IPS-NIHi7 (cell line): ENCODE results near the gene GGTA1.

ENCODE experiments used
- DNase-seq: peaks from one replicate; pipeline ENCODE4 v3.0.0; 2012; ENCODE audit warnings: mixed read lengths; ENCODE audit errors: extremely low spot score

GGTA1 gene

DNA sequence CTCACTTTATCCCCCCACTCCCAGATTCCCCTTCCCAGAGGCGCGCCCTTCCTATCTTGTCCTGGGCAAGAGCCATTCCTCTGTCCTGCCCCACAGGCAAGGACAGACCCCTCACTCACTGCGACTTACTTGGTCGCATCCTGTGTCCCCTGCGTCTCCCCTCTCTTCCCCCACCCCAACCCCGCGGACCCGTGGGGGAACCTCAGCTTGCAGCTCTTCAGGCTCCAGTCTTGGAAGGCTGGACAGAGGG, 542 bp downstream of the GGTA1 start:
- no peak for DNase-seq

- peak; percentile 51 for DNase-seq
Measured at GRCh38 chr9:121498487-121499176, 1.0 kb downstream of the GGTA1 start.

DNA sequence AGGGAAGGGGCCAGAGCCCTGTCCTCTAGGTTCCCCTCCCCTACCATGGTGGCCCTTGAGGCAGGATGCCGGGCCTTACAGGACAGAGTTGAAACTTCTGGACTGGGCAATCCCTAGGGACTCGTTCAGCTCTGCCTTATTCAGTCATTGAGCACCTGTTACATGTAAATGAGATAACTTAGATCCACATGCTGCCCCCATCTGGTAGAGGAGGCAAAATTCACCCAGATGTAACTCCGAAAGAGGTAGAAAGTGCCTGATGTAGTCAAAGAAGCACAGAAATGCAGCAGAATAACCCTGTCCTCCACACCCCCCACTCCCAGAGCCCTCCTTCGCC, 1.5 kb downstream of the GGTA1 start:
- DNase-seq = peak; percentile 90

DNA sequence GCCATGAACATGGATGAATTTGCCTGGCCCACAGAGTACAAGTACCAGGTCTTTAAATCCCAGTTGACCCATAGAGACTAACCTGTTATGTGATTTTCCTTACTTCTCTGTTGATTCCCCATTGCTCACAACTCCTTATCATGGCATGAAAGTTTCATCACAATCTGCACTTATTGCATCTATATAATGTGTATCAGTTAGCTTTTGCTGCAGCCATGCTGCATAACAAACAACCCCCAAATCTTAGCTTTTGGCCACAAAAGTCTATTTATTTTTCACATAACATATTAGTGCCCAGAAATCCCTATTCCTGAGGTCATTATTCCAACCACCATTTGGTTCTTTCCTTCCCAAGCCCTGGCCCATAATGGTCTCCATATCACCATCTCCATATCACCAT, 3.7 kb downstream of the GGTA1 start:
- DNase-seq = no peak

- no peak for DNase-seq
Measured at GRCh38 chr9:121494192-121494591, 5.5 kb downstream of the GGTA1 start.

DNA sequence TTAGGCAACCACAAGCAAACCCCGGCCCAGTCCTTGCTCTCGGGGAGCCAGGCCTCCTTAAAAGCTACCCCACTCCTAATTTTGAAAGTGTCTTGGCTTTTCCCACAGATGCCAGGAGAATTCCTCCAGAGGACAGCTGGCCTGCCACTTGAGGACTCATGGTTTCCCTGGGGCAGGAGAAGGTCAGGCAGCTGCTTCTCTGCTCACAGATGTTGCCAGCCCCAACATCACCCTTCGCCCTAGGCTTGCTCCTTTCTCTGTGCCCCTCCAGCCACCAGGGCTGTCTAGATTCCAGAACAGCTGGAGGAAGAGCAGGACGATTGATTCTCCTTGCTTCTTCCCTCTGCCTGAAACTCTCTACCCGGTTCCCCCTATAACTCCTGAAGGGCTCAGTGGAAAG, 8.5 kb downstream of the GGTA1 start:
- DNase-seq = no peak

DNA sequence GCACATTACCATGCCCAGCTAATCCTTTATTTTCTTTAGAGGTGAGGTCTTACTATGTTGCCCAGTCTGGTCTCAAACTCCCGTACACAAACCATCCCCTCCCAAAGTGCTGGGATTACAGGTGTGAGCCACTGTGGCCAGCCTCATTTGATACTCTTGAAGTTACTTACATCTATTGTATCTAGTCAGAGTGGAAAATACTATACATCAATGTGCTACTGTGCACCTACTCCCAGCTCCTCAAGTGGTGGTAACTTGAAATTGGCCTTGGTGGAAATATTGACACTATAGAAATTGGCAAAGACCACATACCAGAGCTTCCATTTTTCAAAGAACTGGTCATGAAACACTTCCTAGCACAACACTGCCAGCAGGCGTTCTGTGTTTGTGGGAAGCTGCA, 10.3 kb downstream of the GGTA1 start:
- DNase-seq = no peak

DNA sequence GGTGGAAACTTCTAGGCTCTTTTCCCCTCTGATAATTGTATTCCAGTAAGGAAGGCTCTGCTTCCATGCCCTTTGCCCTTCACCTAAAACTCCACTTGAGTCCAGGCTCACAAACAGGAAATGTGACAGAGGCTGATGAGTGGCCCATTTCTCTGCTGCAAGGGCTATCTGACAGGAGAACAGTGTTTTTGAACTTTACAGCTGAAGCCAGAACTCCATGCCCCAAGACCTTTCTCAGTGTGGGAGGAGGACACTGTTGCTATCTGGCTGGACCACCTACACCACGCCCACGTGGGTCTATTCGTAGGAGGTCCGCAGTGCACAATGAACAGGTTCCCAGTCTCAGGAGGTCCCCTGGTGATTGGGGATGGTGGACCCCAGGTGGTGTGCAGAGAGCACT, 13.6 kb downstream of the GGTA1 start:
- DNase-seq = no peak

- DNase-seq = no peak
Measured at GRCh38 chr9:121485623-121486022, 14.0 kb downstream of the GGTA1 start.

GRCh38 chr9:121484651-121485446, 14.8 kb downstream of the GGTA1 start:
- DNase-seq = no peak

- no peak for DNase-seq
Measured at GRCh38 chr9:121483473-121484031, 16.1 kb downstream of the GGTA1 start.

- peak; percentile 40 for DNase-seq
Measured at GRCh38 chr9:121483049-121483448, 16.6 kb downstream of the GGTA1 start.

GRCh38 chr9:121478816-121479676, 20.6 kb downstream of the GGTA1 start:
- no peak for DNase-seq

GRCh38 chr9:121476156-121476555, 23.5 kb downstream of the GGTA1 start:
- no peak for DNase-seq

- no peak for DNase-seq
Measured at GRCh38 chr9:121474231-121474947, 25.3 kb downstream of the GGTA1 start.

DNA sequence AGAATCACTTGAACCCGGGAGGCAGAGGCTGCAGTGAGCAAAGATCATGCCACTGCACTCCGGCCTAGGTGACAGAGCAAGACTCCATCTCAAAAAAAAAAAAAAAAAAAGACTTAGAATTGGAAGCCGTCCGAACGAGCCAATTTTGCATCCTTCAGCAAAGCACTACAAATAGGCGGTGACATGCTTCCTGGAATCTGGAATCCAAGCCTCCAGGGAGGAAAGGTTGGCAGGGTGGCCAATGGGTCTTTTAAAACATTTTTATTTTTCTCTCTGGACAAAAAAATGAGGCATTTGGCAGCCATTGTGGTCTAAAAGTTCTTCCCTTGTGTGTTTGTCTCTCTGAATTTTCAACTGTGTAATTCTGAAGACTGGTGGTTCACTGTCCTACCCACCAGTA, 26.4 kb downstream of the GGTA1 start:
- DNase-seq = no peak

DNA sequence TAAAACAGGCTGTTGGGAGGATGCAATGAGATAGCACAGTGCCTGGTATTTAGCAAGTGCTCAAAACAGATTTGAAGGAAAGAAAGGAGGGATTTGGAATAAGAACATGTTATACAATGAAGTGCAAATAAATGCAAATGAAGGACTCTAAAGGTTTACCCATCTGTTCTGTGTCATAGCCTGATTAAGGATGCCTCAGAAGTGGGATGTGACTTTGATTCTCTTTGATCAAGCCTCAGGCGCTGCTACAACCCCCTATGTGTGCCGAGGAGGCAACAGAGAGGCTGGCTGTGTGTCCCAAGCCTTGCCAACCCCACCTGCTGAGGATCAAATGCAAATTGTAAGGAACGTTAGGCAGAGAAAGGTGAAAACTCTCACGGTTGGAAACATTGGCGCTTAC, 27.2 kb downstream of the GGTA1 start:
- no peak for DNase-seq

DNA sequence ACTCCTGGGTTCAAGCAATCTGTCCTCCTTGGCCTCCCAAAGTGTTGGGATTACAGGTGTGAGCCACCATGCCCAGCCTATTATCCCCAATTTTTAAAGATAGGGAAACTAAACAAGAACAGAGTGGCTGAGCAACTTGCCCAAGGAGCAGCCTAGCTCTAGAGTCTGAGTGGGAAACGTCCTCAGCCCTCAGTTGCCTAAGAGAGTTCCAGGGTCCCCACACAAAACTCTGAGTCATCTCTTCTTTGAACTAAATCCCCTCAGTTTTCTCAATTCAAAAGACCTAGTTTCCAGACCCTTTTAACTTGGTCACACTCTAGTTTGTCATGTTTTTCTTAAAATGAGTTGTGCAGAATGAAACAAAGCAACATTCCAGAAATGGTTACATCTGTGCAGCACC, 33.5 kb downstream of the GGTA1 start:
- no peak for DNase-seq

DNA sequence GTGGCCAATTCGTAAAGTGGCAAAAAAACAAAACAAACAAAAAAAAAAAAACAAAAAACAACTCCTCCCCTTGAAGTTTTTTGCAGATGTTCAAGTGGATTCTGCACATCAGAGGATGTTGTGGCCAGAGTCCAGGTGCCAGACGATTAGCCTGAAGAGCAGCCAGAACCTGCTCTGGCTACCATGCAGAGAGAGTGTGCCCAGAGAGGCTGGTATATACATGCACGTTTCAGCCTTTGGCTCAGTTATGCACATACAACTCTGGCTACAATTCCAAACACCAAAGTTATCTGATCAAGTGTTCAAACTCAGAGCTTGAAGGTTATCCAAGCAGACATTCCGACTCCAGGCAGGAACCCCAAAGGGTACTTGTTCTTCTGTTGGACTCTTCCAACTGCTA, 34.7 kb downstream of the GGTA1 start:
- DNase-seq = no peak

DNA sequence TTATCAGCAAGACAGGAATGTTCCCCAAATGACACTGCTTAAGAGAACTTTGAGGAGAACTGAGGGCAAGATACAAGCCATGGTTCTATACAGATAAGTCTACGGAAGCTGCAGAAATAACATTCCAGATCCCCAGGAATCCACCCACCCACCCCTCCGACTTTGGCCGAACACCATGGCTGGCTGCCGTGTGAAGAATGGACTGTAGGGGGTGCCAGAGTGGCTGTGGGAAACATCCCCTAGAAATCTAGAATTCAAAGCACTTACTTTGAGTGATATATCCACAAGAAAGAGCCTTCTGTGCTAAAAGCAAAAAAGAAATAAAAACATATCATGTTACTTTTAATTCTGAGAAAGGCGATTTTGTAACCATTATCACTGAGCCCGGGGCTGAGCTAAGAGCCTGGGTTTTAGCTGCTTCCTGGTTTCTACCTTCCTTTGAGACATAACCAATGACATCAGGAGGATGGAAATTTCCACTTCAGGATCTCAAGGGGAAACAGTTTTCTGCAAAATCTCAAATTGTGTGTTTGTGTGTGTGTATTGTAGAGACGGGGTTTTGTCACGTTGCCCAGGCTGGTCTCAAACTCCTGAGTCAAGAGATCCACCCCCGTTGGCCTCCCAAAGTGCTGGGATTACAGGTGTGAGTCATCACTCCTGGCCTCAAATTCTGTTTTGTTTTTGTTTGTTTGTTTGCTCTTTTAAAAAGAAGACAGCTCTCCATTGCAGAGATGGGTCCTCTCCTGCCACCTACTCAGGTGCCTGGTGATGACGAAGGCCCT, 36.4 kb downstream of the GGTA1 start:
- DNase-seq = peak; percentile 82

- no peak for DNase-seq
Measured at GRCh38 chr9:121459513-121459912, 40.1 kb downstream of the GGTA1 start.
